DOHH2 (cell line): ENCODE results near the gene NNT.

Experiments
- H3F3A ChIP-seq: fragments of 200-600 bp; sonication (generic), shearing (Covaris generic); 2 replicates; pipeline ENCODE4 v1.6.0; 2016; ENCODE audit warnings: antibody characterized with exemption, mild to moderate bottlenecking; ENCODE audit not compliant: control insufficient read depth, insufficient read depth
- H3K27ac ChIP-seq: fragments of 200-600 bp; sonication (generic); 2 replicates; pipeline ENCODE4 v1.5.1; 2014; ENCODE audit warnings: low read depth, mild to moderate bottlenecking, low read length, moderate library complexity
- H3K27me3 ChIP-seq: fragments of 200-600 bp; sonication (generic); 2 replicates; pipeline ENCODE4 v1.6.1; 2014; ENCODE audit warnings: mild to moderate bottlenecking, low read length, mixed read lengths; ENCODE audit not compliant: control insufficient read depth
- H3K36me3 ChIP-seq: fragments of 200-600 bp; sonication (generic); 2 replicates; pipeline ENCODE4 v1.6.1; 2014; ENCODE audit warnings: mild to moderate bottlenecking, low read length, moderate library complexity, mixed read lengths; ENCODE audit not compliant: control insufficient read depth
- H3K4me1 ChIP-seq: fragments of 200-600 bp; sonication (generic); 2 replicates; pipeline ENCODE4 v1.6.1; 2014; ENCODE audit warnings: mild to moderate bottlenecking, low read length, mixed read lengths; ENCODE audit not compliant: control insufficient read depth
- H3K4me2 ChIP-seq: fragments of 200-600 bp; sonication (generic); 2 replicates; pipeline ENCODE4 v1.6.0; 2014; ENCODE audit warnings: mild to moderate bottlenecking, low read length, moderate library complexity
- H3K4me3 ChIP-seq: fragments of 200-600 bp; sonication (generic); 2 replicates; pipeline ENCODE4 v1.5.1; 2014; ENCODE audit warnings: mild to moderate bottlenecking, low read length, mixed read lengths
- H3K79me2 ChIP-seq: fragments of 200-600 bp; sonication (generic); 2 replicates; pipeline ENCODE4 v1.6.1; 2014; ENCODE audit warnings: mild to moderate bottlenecking, low read length, mixed read lengths; ENCODE audit not compliant: control insufficient read depth
- H3K9me2 ChIP-seq: fragments of 200-600 bp; sonication (generic); replicated peaks from 2 replicates; pipeline ENCODE4 v1.6.1; 2014; ENCODE audit warnings: mild to moderate bottlenecking, low read length, mixed read lengths; ENCODE audit not compliant: control insufficient read depth
- H3K9me3 ChIP-seq: fragments of 200-600 bp; sonication (generic); 2 replicates; pipeline ENCODE4 v1.6.1; 2014; ENCODE audit warnings: antibody characterized with exemption, low read length, mixed read lengths; ENCODE audit not compliant: control insufficient read depth, insufficient read depth
- H4K20me1 ChIP-seq: fragments of 200-600 bp; sonication (generic); 2 replicates; pipeline ENCODE4 v1.6.0; 2014; ENCODE audit warnings: low read depth, mild to moderate bottlenecking, antibody characterized with exemption, low read length, moderate library complexity; ENCODE audit not compliant: control insufficient read depth, insufficient read depth
- CTCF ChIP-seq: fragments of 200-600 bp; sonication (generic); IDR thresholded peaks from one replicate; pipeline ENCODE4 v1.5.1; 2014; ENCODE audit warnings: antibody characterized with exemption, mild to moderate bottlenecking, low read depth, low read length; ENCODE audit not compliant: poor library complexity, severe bottlenecking
- EZH2phosphoT487 ChIP-seq: fragments of 200-600 bp; sonication (generic); IDR thresholded peaks from 2 replicates; pipeline ENCODE4 v1.6.1; 2017; ENCODE audit warnings: borderline replicate concordance, mild to moderate bottlenecking, antibody characterized with exemption, low read length, moderate library complexity, mixed read lengths

The NNT gene

GRCh38 chr5:43634621-43635020, 31.6 kb downstream of the NNT start:
- no peaks in the 10 kb centered on the region for H3F3A ChIP-seq
- H3K4me1 ChIP-seq: peaks cover 10% of the 10 kb centered on the region
- no peaks in the 10 kb centered on the region for H3K79me2 ChIP-seq
- H3K4me3 ChIP-seq: no peak overlapping the region
- H3K9me2 ChIP-seq: no peaks in the 10 kb centered on the region
- no peak for TF ChIP-seq CTCF
- no peak for TF ChIP-seq EZH2phosphoT487
- H3K36me3 ChIP-seq: peaks cover 46% of the 10 kb centered on the region
- no peak overlapping the region for H3K27ac ChIP-seq
- H4K20me1 ChIP-seq: 0 out of 2 replicates have a peak, but pooled peaks cover 3% of the 10 kb centered on the region
- no peaks in the 10 kb centered on the region for H3K27me3 ChIP-seq
- no peaks in the 10 kb centered on the region for H3K9me3 ChIP-seq
- H3K4me2 ChIP-seq: no peak overlapping the region

GRCh38 chr5:43635374-43635773, 32.4 kb downstream of the NNT start:
- Histone ChIP-seq H3K4me2 (no peak overlapping the region), H4K20me1 (0 out of 2 replicates have a peak, but pooled peaks cover 3% of the 10 kb centered on the region), H3K4me3 (no peak overlapping the region), H3K36me3 (peaks cover 44% of the 10 kb centered on the region), H3K79me2 (no peaks in the 10 kb centered on the region), H3K9me2 (no peaks in the 10 kb centered on the region), H3K27ac (no peak overlapping the region), H3K27me3 (no peaks in the 10 kb centered on the region), H3K9me3 (no peaks in the 10 kb centered on the region), H3F3A (no peaks in the 10 kb centered on the region), H3K4me1 (peaks cover 10% of the 10 kb centered on the region)
- TF ChIP-seq EZH2phosphoT487: no peak
- TF ChIP-seq CTCF: no peak

- H3K9me2 ChIP-seq: no peaks in the 10 kb centered on the region
- no peak overlapping the region for H3K4me3 ChIP-seq
- H3K4me2 ChIP-seq: no peak overlapping the region
- no peaks in the 10 kb centered on the region for H3F3A ChIP-seq
- H3K9me3 ChIP-seq: no peaks in the 10 kb centered on the region
- TF ChIP-seq CTCF (no peak), EZH2phosphoT487 (no peak)
- H4K20me1 ChIP-seq: 0 out of 2 replicates have a peak, but pooled peaks cover 2% of the 10 kb centered on the region
- no peak overlapping the region for H3K27ac ChIP-seq
- H3K27me3 ChIP-seq: no peaks in the 10 kb centered on the region
- H3K4me1 ChIP-seq: peaks cover 10% of the 10 kb centered on the region
- peaks cover 37% of the 10 kb centered on the region for H3K36me3 ChIP-seq
- H3K79me2 ChIP-seq: no peaks in the 10 kb centered on the region
Observed at GRCh38 chr5:43636076-43636475, 33.1 kb downstream of the NNT start.
